HCT116 (cell line): ENCODE results near the gene PITPNC1.

Source experiments
- EZH2 ChIP-seq: fragments of 200-600 bp; sonication (generic); IDR thresholded peaks from 2 replicates; pipeline ENCODE4 v1.6.1; 2017; ENCODE audit warnings: antibody characterized with exemption, mixed run types
- EZH2phosphoT487 ChIP-seq: fragments of 200-600 bp; IDR thresholded peaks from 2 replicates; pipeline ENCODE4 v1.6.1; 2018; ENCODE audit warnings: antibody characterized with exemption, borderline replicate concordance
- POLR2A ChIP-seq: IDR thresholded peaks from 2 replicates; pipeline ENCODE4 v1.7.0; 2011; ENCODE audit warnings: borderline replicate concordance; ENCODE audit not compliant: insufficient read depth, insufficient read length; ENCODE audit errors: extremely low read depth
- POLR2AphosphoS5 ChIP-seq: IDR thresholded peaks from 2 replicates; pipeline ENCODE4 v1.6.1; 2011; ENCODE audit warnings: mild to moderate bottlenecking, low read depth, low read length, moderate library complexity
- RAD21 ChIP-seq: IDR thresholded peaks from 2 replicates; pipeline ENCODE4 v1.6.1; 2012; ENCODE audit warnings: low read depth, mild to moderate bottlenecking
- SIN3A ChIP-seq: IDR thresholded peaks from 2 replicates; pipeline ENCODE4 v1.6.1; 2012; ENCODE audit warnings: low read depth
- TCF7L2 ChIP-seq: IDR thresholded peaks from 2 replicates; pipeline ENCODE4 v1.7.0; 2011; ENCODE audit warnings: borderline replicate concordance, inconsistent platforms; ENCODE audit not compliant: insufficient read depth, insufficient read length; ENCODE audit errors: extremely low read depth
- YY1 ChIP-seq: IDR thresholded peaks from 2 replicates; pipeline ENCODE4 v1.6.1; 2011; ENCODE audit warnings: low read length, low read depth, moderate library complexity, mild to moderate bottlenecking; ENCODE audit not compliant: insufficient replicate concordance; ENCODE audit errors: extremely low read depth
- TF ChIP-seq, protein P1 (sequence below), 3 experiments: fragments of 200-600 bp in 1 of 3; sonication (generic) in 1 of 3; IDR thresholded peaks in 2 of 3; conservative IDR thresholded peaks in 1 of 3; 2 replicates each; pipeline ENCODE4 v1.5.1; 2012 to 2017; ENCODE audit warnings: low read depth in 2 of 3, low read length in 2 of 3, antibody characterized with exemption in 1 of 3, borderline replicate concordance in 1 of 3, control low read depth in 1 of 3, mild to moderate bottlenecking in 1 of 3, mixed read lengths in 1 of 3, mixed run types in 1 of 3, moderate library complexity in 1 of 3; ENCODE audit not compliant: insufficient read depth in 1 of 3
- TF ChIP-seq, protein P2 (sequence below): IDR thresholded peaks from 2 replicates; pipeline ENCODE4 v1.6.1; 2012
- TF ChIP-seq, protein P3 (sequence below): IDR thresholded peaks from 2 replicates; pipeline ENCODE4 v1.6.1; 2012; ENCODE audit warnings: low read depth

DNA sequence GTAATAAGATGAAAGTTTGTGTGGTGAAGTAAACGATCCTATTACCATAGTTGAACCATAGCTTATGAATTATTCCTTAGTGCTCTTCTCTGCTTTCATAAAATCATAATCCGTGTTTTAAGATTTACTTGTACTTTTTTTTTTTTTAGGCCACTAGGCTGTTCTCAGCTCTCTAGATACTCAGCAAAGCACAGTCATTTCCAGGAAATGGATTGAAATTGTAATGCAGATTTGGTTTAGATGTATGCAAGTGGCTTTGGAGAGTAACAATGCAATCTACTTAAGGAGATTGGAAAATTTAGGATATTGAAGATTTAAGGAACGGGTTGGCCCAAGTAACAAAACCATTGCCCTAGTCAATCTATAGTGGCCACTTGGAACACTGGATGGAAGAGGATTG is 125.1 kb downstream of the PITPNC1 start:
- TF ChIP-seq, protein P1, sequence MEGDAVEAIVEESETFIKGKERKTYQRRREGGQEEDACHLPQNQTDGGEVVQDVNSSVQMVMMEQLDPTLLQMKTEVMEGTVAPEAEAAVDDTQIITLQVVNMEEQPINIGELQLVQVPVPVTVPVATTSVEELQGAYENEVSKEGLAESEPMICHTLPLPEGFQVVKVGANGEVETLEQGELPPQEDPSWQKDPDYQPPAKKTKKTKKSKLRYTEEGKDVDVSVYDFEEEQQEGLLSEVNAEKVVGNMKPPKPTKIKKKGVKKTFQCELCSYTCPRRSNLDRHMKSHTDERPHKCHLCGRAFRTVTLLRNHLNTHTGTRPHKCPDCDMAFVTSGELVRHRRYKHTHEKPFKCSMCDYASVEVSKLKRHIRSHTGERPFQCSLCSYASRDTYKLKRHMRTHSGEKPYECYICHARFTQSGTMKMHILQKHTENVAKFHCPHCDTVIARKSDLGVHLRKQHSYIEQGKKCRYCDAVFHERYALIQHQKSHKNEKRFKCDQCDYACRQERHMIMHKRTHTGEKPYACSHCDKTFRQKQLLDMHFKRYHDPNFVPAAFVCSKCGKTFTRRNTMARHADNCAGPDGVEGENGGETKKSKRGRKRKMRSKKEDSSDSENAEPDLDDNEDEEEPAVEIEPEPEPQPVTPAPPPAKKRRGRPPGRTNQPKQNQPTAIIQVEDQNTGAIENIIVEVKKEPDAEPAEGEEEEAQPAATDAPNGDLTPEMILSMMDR (IDR thresholded peaks at IDR 0.05 in 2 of 3, conservative IDR thresholded peaks at IDR 0.05 in 1 of 3; ENCODE audit: borderline replicate concordance in 1 of 3, insufficient read depth in 1 of 3, low read depth in 2 of 3, low read length in 2 of 3): no peak
- no peak for TF ChIP-seq RAD21
- TF ChIP-seq POLR2A: no peak
- no peak for TF ChIP-seq EZH2
- TF ChIP-seq, protein P2, sequence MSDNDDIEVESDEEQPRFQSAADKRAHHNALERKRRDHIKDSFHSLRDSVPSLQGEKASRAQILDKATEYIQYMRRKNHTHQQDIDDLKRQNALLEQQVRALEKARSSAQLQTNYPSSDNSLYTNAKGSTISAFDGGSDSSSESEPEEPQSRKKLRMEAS: no peak
- no peak for TF ChIP-seq SIN3A
- no peak for TF ChIP-seq POLR2AphosphoS5
- TF ChIP-seq EZH2phosphoT487: no peak
- no peak for TF ChIP-seq TCF7L2
- TF ChIP-seq, protein P3, sequence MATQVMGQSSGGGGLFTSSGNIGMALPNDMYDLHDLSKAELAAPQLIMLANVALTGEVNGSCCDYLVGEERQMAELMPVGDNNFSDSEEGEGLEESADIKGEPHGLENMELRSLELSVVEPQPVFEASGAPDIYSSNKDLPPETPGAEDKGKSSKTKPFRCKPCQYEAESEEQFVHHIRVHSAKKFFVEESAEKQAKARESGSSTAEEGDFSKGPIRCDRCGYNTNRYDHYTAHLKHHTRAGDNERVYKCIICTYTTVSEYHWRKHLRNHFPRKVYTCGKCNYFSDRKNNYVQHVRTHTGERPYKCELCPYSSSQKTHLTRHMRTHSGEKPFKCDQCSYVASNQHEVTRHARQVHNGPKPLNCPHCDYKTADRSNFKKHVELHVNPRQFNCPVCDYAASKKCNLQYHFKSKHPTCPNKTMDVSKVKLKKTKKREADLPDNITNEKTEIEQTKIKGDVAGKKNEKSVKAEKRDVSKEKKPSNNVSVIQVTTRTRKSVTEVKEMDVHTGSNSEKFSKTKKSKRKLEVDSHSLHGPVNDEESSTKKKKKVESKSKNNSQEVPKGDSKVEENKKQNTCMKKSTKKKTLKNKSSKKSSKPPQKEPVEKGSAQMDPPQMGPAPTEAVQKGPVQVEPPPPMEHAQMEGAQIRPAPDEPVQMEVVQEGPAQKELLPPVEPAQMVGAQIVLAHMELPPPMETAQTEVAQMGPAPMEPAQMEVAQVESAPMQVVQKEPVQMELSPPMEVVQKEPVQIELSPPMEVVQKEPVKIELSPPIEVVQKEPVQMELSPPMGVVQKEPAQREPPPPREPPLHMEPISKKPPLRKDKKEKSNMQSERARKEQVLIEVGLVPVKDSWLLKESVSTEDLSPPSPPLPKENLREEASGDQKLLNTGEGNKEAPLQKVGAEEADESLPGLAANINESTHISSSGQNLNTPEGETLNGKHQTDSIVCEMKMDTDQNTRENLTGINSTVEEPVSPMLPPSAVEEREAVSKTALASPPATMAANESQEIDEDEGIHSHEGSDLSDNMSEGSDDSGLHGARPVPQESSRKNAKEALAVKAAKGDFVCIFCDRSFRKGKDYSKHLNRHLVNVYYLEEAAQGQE: no peak
- no peak for TF ChIP-seq YY1
